H9 (cell line): Measurements from ENCODE around the gene CDR2. TPM values are rescaled to one million over a fixed set of nuclear protein-coding genes. Genes with fewer than 3 reads are reported as not detected.

Experiments
- DNase-seq: peaks from one replicate; pipeline ENCODE4 v3.0.0-alpha.2; 2017
- H2AFZ ChIP-seq: one replicate; pipeline ENCODE4 v1.6.1; 2013; ENCODE audit warnings: mild to moderate bottlenecking, low read length, control low read depth, moderate library complexity
- H2AK5ac ChIP-seq: 2 replicates; pipeline ENCODE4 v1.6.1; 2013; ENCODE audit warnings: low read length, control low read depth, mixed read lengths; ENCODE audit not compliant: insufficient read length
- H2BK120ac ChIP-seq: one replicate; pipeline ENCODE4 v1.6.1; 2013; ENCODE audit warnings: low read depth, mild to moderate bottlenecking, low read length, control low read depth, inconsistent platforms; ENCODE audit not compliant: poor library complexity, severe bottlenecking
- H2BK12ac ChIP-seq: 2 replicates; pipeline ENCODE4 v1.6.1; 2013; ENCODE audit warnings: low read length, control low read depth, mixed read lengths, low read depth; ENCODE audit not compliant: insufficient read length
- H2BK15ac ChIP-seq: 2 replicates; pipeline ENCODE4 v1.6.1; 2013; ENCODE audit warnings: low read depth, low read length, control low read depth
- H2BK20ac ChIP-seq: one replicate; pipeline ENCODE4 v1.6.1; 2013; ENCODE audit warnings: low read depth, mild to moderate bottlenecking, low read length, control low read depth, inconsistent platforms; ENCODE audit not compliant: poor library complexity, severe bottlenecking
- H2BK5ac ChIP-seq: 2 replicates; pipeline ENCODE4 v1.6.1; 2013; ENCODE audit warnings: low read length, control low read depth, mixed read lengths; ENCODE audit not compliant: insufficient read length
- H3K14ac ChIP-seq: 2 replicates; pipeline ENCODE4 v1.6.1; 2013; ENCODE audit warnings: low read length, control low read depth; ENCODE audit not compliant: insufficient read depth
- H3K18ac ChIP-seq: 2 replicates; pipeline ENCODE4 v1.6.1; 2013; ENCODE audit warnings: low read depth, mild to moderate bottlenecking, mixed read lengths, low read length, control low read depth; ENCODE audit not compliant: insufficient read length
- H3K23ac ChIP-seq: 2 replicates; pipeline ENCODE4 v1.6.1; 2013; ENCODE audit warnings: low read length, control low read depth, mixed read lengths, low read depth; ENCODE audit not compliant: insufficient read length
- H3K23me2 ChIP-seq: 2 replicates; pipeline ENCODE4 v1.6.1; 2013; ENCODE audit warnings: low read depth, mild to moderate bottlenecking, mixed read lengths, low read length, control low read depth; ENCODE audit not compliant: insufficient read length, poor library complexity, severe bottlenecking
- H3K27ac ChIP-seq: 2 replicates; pipeline ENCODE4 v1.5.1; 2013; ENCODE audit warnings: low read length, control low read depth, mixed read lengths, low read depth; ENCODE audit not compliant: insufficient read length
- H3K27me3 ChIP-seq: 2 replicates; pipeline ENCODE4 v1.6.1; 2013; ENCODE audit warnings: low read length, control low read depth, inconsistent platforms; ENCODE audit not compliant: insufficient read depth
- H3K4ac ChIP-seq: 2 replicates; pipeline ENCODE4 v1.6.1; 2013; ENCODE audit warnings: low read depth, mild to moderate bottlenecking, control low read depth, inconsistent platforms, low read length, moderate library complexity
- H3K4me1 ChIP-seq: 2 replicates; pipeline ENCODE4 v1.6.1; 2013; ENCODE audit warnings: low read length, control low read depth, inconsistent platforms; ENCODE audit not compliant: insufficient read depth
- H3K4me2 ChIP-seq: 2 replicates; pipeline ENCODE4 v1.6.1; 2013; ENCODE audit warnings: low read length, control low read depth, mixed read lengths; ENCODE audit not compliant: insufficient read length, insufficient read depth
- H3K56ac ChIP-seq: 2 replicates; pipeline ENCODE4 v1.6.1; 2013; ENCODE audit warnings: low read depth, mild to moderate bottlenecking, mixed read lengths, low read length, control low read depth; ENCODE audit not compliant: insufficient read length
- H3K79me1 ChIP-seq: 2 replicates; pipeline ENCODE4 v1.6.1; 2013; ENCODE audit warnings: low read depth, mild to moderate bottlenecking, moderate library complexity, low read length, control low read depth, inconsistent platforms; ENCODE audit not compliant: insufficient read depth, poor library complexity, severe bottlenecking
- H3K79me2 ChIP-seq: 2 replicates; pipeline ENCODE4 v1.6.1; 2013; ENCODE audit warnings: low read length, control low read depth, inconsistent platforms; ENCODE audit not compliant: insufficient read depth
- H3K9ac ChIP-seq: 2 replicates; pipeline ENCODE4 v1.6.1; 2013; ENCODE audit warnings: low read length, control low read depth, mixed read lengths; ENCODE audit not compliant: insufficient read length; ENCODE audit errors: extremely low read depth
- H3K9me3 ChIP-seq: one replicate; pipeline ENCODE4 v1.6.1; 2013; ENCODE audit warnings: low read depth, low read length, inconsistent platforms; ENCODE audit not compliant: control insufficient read depth
- H3T11ph ChIP-seq: one replicate; pipeline ENCODE4 v1.6.1; 2013; ENCODE audit warnings: mild to moderate bottlenecking, low read length, control low read depth, inconsistent platforms
- H4K20me1 ChIP-seq: one replicate; pipeline ENCODE4 v1.6.1; 2013; ENCODE audit not compliant: control insufficient read depth, insufficient read length, insufficient read depth
- H4K5ac ChIP-seq: 2 replicates; pipeline ENCODE4 v1.6.1; 2013; ENCODE audit warnings: low read depth, mild to moderate bottlenecking, mixed read lengths, low read length, control low read depth; ENCODE audit not compliant: insufficient read length
- H4K8ac ChIP-seq: replicated peaks from 2 replicates; pipeline ENCODE4 v1.6.1; 2013; ENCODE audit warnings: low read length, control low read depth, mixed read lengths, low read depth; ENCODE audit not compliant: insufficient read length
- H4K91ac ChIP-seq: 2 replicates; pipeline ENCODE4 v1.6.1; 2013; ENCODE audit warnings: low read depth, mild to moderate bottlenecking, moderate library complexity, mixed read lengths, low read length, control low read depth; ENCODE audit not compliant: insufficient read length
- H3K27ac Mint-ChIP-seq, 3 experiments: 2 replicates in 2 of 3; 3 replicates in 1 of 3; pipeline ENCODE4 v1.8.0; 2020 to 2021; ENCODE audit warnings: mixed read lengths in 3 of 3, mild to moderate bottlenecking in 1 of 3, moderate library complexity in 1 of 3
- H3K27me3 Mint-ChIP-seq: 2 replicates; pipeline ENCODE4 v1.8.0; 2021; ENCODE audit warnings: low read depth, mild to moderate bottlenecking, moderate library complexity, mixed read lengths
- H3K36me3 Mint-ChIP-seq, 3 experiments: 2 replicates in 2 of 3; 3 replicates in 1 of 3; pipeline ENCODE4 v1.8.0; 2020 to 2021; ENCODE audit warnings: low read depth in 3 of 3, mixed read lengths in 3 of 3; ENCODE audit not compliant: insufficient read depth in 1 of 3
- H3K4me1 Mint-ChIP-seq, 2 experiments: 2 replicates each; pipeline ENCODE4 v1.8.0; 2020; ENCODE audit warnings: mixed read lengths in 2 of 2
- H3K4me3 Mint-ChIP-seq, 2 experiments: 2 replicates in 1 of 2; 3 replicates in 1 of 2; pipeline ENCODE4 v1.8.0; 2020 to 2021; ENCODE audit warnings: mild to moderate bottlenecking in 2 of 2, mixed read lengths in 2 of 2, moderate library complexity in 1 of 2
- H3K9me3 Mint-ChIP-seq, 2 experiments: 2 replicates in 1 of 2; 3 replicates in 1 of 2; pipeline ENCODE4 v1.8.0; 2020; ENCODE audit warnings: mild to moderate bottlenecking in 2 of 2, mixed read lengths in 2 of 2, moderate library complexity in 1 of 2
- WGBS: extraction: QIAGEN DNeasy Blood & Tissue Kit; methylation state at CpG from one replicate; pipeline ENCODE4 v1.1.7; 2013; ENCODE audit warnings: missing lambda C conversion rate, low lambda C conversion rate, mixed read lengths; ENCODE audit not compliant: insufficient read length; ENCODE audit errors: extremely low coverage; 5-methylcytosine and 5-hydroxymethylcytosine counted together
- total RNA-seq: library from RNA; stranded (reverse); gene quantifications from 2 replicates; pipeline ENCODE4 v1.2.1, GENCODE V29; 2021
- TF ChIP-seq, protein P1 (sequence below): fragments of 200-600 bp; sonication (generic); conservative IDR thresholded peaks from 3 replicates; pipeline ENCODE4 v1.8.0; 2021; ENCODE audit warnings: antibody characterized with exemption, mild to moderate bottlenecking

CDR2 gene
- total RNA-seq, 1 experiment from 2014 or later: 33.4 TPM

DNA sequence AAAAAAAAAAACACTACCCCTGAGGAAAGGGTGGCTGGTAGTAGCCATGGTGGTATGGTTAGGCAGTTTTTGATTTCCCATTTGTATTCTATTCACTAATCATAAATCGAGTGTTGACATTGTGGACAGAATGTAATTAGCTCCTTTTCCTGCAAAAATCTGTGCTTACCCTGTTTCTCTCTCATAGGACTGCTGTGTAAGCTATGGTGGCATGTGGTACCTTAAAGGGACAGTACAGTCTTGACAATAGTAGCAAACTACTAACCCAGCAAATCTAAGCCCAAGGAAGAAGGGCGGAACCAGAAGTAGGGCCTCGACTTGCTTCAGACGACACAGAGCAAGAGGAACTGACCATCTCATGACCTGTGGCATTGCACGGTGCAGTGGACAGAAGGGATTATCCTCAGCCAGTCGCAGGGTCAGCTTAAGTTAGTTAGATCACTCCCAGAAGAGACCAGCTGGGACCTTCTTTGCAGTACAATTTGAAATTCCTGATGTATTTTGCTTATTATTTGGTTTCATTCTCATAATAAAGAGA is 40.9 kb downstream of the CDR2 start:
- Histone ChIP-seq H4K8ac (no peak overlapping the region), H2AK5ac (no peak overlapping the region), H3K56ac (no peak overlapping the region), H3K9me3 (no peaks in the 10 kb centered on the region), H3K27ac (no peak overlapping the region), H3K4me1 (no peaks in the 10 kb centered on the region), H3K14ac (no peak overlapping the region), H2BK120ac (no peak overlapping the region), H4K5ac (no peak overlapping the region), H2BK15ac (no peak overlapping the region), H3K18ac (no peak overlapping the region), H3T11ph (no peak overlapping the region), H2BK12ac (no peak overlapping the region), H3K23me2 (no peaks in the 10 kb centered on the region), H4K91ac (no peak overlapping the region), H3K79me1 (no peaks in the 10 kb centered on the region), H4K20me1 (no peaks in the 10 kb centered on the region), H2BK5ac (no peak overlapping the region), H3K4me2 (no peak overlapping the region), H3K4ac (no peak overlapping the region), H2AFZ (no peak overlapping the region), H3K79me2 (no peaks in the 10 kb centered on the region), H3K27me3 (no peaks in the 10 kb centered on the region), H3K9ac (no peak overlapping the region), H3K23ac (no peak overlapping the region), H2BK20ac (no peak overlapping the region)
- Mint-ChIP-seq H3K4me1 (no peaks in the 10 kb centered on the region), H3K4me3 (no peak overlapping the region), H3K9me3 (peaks cover 20 to 21% of the 10 kb centered on the region in 2 experiments), H3K27me3 (no peaks in the 10 kb centered on the region; the same call in none of the 2 replicates), H3K27ac (no peak overlapping the region), H3K36me3 (peaks cover 50 to 91% (median 82%) of the 10 kb centered on the region in 3 experiments)
- TF ChIP-seq, protein P1, sequence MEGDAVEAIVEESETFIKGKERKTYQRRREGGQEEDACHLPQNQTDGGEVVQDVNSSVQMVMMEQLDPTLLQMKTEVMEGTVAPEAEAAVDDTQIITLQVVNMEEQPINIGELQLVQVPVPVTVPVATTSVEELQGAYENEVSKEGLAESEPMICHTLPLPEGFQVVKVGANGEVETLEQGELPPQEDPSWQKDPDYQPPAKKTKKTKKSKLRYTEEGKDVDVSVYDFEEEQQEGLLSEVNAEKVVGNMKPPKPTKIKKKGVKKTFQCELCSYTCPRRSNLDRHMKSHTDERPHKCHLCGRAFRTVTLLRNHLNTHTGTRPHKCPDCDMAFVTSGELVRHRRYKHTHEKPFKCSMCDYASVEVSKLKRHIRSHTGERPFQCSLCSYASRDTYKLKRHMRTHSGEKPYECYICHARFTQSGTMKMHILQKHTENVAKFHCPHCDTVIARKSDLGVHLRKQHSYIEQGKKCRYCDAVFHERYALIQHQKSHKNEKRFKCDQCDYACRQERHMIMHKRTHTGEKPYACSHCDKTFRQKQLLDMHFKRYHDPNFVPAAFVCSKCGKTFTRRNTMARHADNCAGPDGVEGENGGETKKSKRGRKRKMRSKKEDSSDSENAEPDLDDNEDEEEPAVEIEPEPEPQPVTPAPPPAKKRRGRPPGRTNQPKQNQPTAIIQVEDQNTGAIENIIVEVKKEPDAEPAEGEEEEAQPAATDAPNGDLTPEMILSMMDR: no peak
- WGBS: no CpG with 5 or more reads among the region's 6 CpGs
- no peak for DNase-seq
